Measurements from ENCODE around the gene PPP4R1. TPM values are rescaled to one million over a fixed set of nuclear protein-coding genes. Genes with fewer than 3 reads are reported as not detected.

The PPP4R1 gene
- total RNA-seq, 1 experiment from 2014 or later: 66.7 TPM

- POLR2A ChIA-PET: no interaction called here
- no peak overlapping the region for H3K4me3 ChIP-seq (replicated peaks in 1 of 2; ENCODE audit: low read depth in 1 of 2, low read length in 2 of 2)
- H3K4me2 ChIP-seq (ENCODE audit: low read length): no peak overlapping the region
- peaks cover 4 to 17% of the 10 kb centered on the region in 2 experiments; a peak in 3 of 4 replicates for H3K4me1 ChIP-seq (ENCODE audit: control insufficient read depth in 1 of 2, insufficient read depth in 2 of 2, low read length in 2 of 2)
- intact Hi-C loops (cut with micrococcal nuclease): loop anchor here (5.0 kb wide), 1 partner anchor 195 kb away; no protein-coding TSS in a partner anchor
- no peak for DNase-seq (ENCODE audit: low read depth, low spot score)
- peaks cover 17% of the 10 kb centered on the region; the same call in 1 of the 2 replicates for H3K79me2 ChIP-seq (ENCODE audit: insufficient read depth, low read length)
- H3K36me3 ChIP-seq (ENCODE audit: control insufficient read depth in 1 of 2, insufficient read depth in 2 of 2, low read length in 2 of 2): peaks cover 0 to 26% of the 10 kb centered on the region in 2 experiments; a peak in 3 of 4 replicates
- H3K9me3 ChIP-seq (ENCODE audit: control insufficient read depth in 1 of 2, insufficient read depth in 1 of 2, low read depth in 1 of 2, low read length in 2 of 2): no peaks in the 10 kb centered on the region
- BruUV-seq (replicated peaks): no TSS peak
- H3K27me3 ChIP-seq (ENCODE audit: insufficient read depth, low read length): no peaks in the 10 kb centered on the region
- no peak overlapping the region for H2AFZ ChIP-seq (ENCODE audit: low read depth, low read length, poor library complexity, severe bottlenecking)
- peak; percentile 45; the same call in 1 of the 2 replicates for ATAC-seq
- H3K9me2 ChIP-seq (ENCODE audit: insufficient read depth): no peaks in the 10 kb centered on the region
- RAD21 ChIA-PET (ENCODE audit: low non-redundant PET in 1 of 2, low total read pairs in 2 of 2, uncharacterized antibody in 2 of 2, unreplicated experiment in 2 of 2): no interaction called here
- CTCF ChIA-PET: interaction anchor here (1.4 kb wide), 1 partner anchor 107 kb away, joined by 6 read pairs; no protein-coding TSS in a partner anchor
- no peak overlapping the region for H3K27ac ChIP-seq (ENCODE audit: low read depth, low read length)
- H4K20me1 ChIP-seq (ENCODE audit: insufficient read depth): peaks cover 5% of the 10 kb centered on the region; the same call in 1 of the 2 replicates
- H3K9ac ChIP-seq (ENCODE audit: low read length): no peak overlapping the region
- TF ChIP-seq ZNF274 (IDR thresholded peaks at IDR 0.05; ENCODE audit: low read depth, low read length) (no peak), ELF1 (IDR thresholded peaks at IDR 0.05; ENCODE audit: borderline replicate concordance, low read depth) (no peak), CBX3 (IDR thresholded peaks at IDR 0.05; ENCODE audit: low read depth) (no peak), EZH2phosphoT487 (IDR thresholded peaks at IDR 0.05; ENCODE audit: borderline replicate concordance) (no peak), SP1 (IDR thresholded peaks at IDR 0.05; ENCODE audit: low read depth) (no peak), POLR2A (IDR thresholded peaks at IDR 0.05; ENCODE audit: borderline replicate concordance, extremely low read depth, insufficient read depth, insufficient read length) (no peak)
- TF ChIP-seq, protein P1, sequence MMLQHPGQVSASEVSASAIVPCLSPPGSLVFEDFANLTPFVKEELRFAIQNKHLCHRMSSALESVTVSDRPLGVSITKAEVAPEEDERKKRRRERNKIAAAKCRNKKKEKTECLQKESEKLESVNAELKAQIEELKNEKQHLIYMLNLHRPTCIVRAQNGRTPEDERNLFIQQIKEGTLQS (IDR thresholded peaks at IDR 0.05): no peak
Observed at GRCh38 chr18:9577361-9577760, 37.0 kb downstream of the PPP4R1 start.

DNA sequence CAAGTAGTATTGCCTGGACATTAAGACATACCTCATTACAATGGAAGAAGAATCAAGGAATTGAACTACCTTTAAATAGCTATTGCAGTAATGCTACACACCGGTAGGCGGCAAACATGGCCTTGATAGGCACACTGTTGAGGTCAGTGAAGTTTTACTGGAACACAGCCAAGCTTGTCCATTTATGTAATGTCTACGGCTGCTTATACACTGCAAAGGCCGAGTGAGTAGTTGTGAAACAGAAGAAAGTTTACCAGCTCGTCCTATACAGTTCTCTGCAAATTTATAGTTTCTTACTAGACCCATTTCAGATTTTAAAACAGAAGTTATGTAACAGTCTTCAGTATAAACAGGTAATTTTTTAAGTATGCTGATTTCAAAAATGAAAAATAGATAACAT lies 38.8 kb downstream of the PPP4R1 start:
- no peak overlapping the region for H3K4me3 ChIP-seq (replicated peaks in 1 of 2; ENCODE audit: low read depth in 1 of 2, low read length in 2 of 2)
- peaks cover 5% of the 10 kb centered on the region; the same call in 1 of the 2 replicates for H4K20me1 ChIP-seq (ENCODE audit: insufficient read depth)
- no peak overlapping the region for H3K27ac ChIP-seq (ENCODE audit: low read depth, low read length)
- CTCF ChIA-PET: interaction anchor here (0.8 to 1.5 kb wide), 10 partner anchors 9 to 164 kb away, joined by 3 to 10 read pairs (median 4); no protein-coding TSS in a partner anchor
- no peaks in the 10 kb centered on the region for H3K9me3 ChIP-seq (ENCODE audit: control insufficient read depth in 1 of 2, insufficient read depth in 1 of 2, low read depth in 1 of 2, low read length in 2 of 2)
- H3K79me2 ChIP-seq (ENCODE audit: insufficient read depth, low read length): peaks cover 3% of the 10 kb centered on the region; the same call in 1 of the 2 replicates
- H2AFZ ChIP-seq (ENCODE audit: low read depth, low read length, poor library complexity, severe bottlenecking): no peak overlapping the region
- intact Hi-C loops (cut with micrococcal nuclease): loop anchor here (1.0 to 5.0 kb wide), 4 partner anchors 98 to 197 kb away; no protein-coding TSS in a partner anchor
- no peak overlapping the region for H3K9ac ChIP-seq (ENCODE audit: low read length)
- ATAC-seq (peak; percentile 96), DNase-seq (ENCODE audit: low read depth, low spot score) (peak; percentile 89)
- POLR2A ChIA-PET: interaction anchor here (0.7 kb wide), 1 partner anchor 108 kb away, joined by 3 read pairs; no protein-coding TSS in a partner anchor
- peaks cover 4 to 17% of the 10 kb centered on the region in 2 experiments; a peak in 3 of 4 replicates for H3K4me1 ChIP-seq (ENCODE audit: control insufficient read depth in 1 of 2, insufficient read depth in 2 of 2, low read length in 2 of 2)
- RAD21 ChIA-PET (ENCODE audit: low non-redundant PET in 1 of 2, low total read pairs in 2 of 2, uncharacterized antibody in 2 of 2, unreplicated experiment in 2 of 2): interaction anchor here (0.7 to 1.0 kb wide), 3 partner anchors 21 to 375 kb away, joined by 3 to 7 read pairs (median 3); no protein-coding TSS in a partner anchor
- H3K9me2 ChIP-seq (ENCODE audit: insufficient read depth): no peaks in the 10 kb centered on the region
- peaks cover under 1 to 31% of the 10 kb centered on the region in 2 experiments; a peak in 2 of 4 replicates for H3K36me3 ChIP-seq (ENCODE audit: control insufficient read depth in 1 of 2, insufficient read depth in 2 of 2, low read length in 2 of 2)
- BruUV-seq (replicated peaks): no TSS peak
- no peaks in the 10 kb centered on the region for H3K27me3 ChIP-seq (ENCODE audit: insufficient read depth, low read length)
- peak overlapping the region; percentile 22; the same call in 1 of the 2 replicates for H3K4me2 ChIP-seq (ENCODE audit: low read length)
- TF ChIP-seq SRF (IDR thresholded peaks at IDR 0.05; ENCODE audit: low read depth) (0 out of 2 replicates have a peak, but pooled peaks have one; percentile 22), SIN3A (IDR thresholded peaks at IDR 0.05; ENCODE audit: low read depth) (no peak), CTCF (IDR thresholded peaks at IDR 0.05 in 2 of 3, conservative IDR thresholded peaks at IDR 0.05 in 1 of 3; ENCODE audit: borderline replicate concordance in 1 of 3, insufficient read depth in 1 of 3, low read depth in 2 of 3, low read length in 2 of 3) (peak; percentile 66 to 88 (median 87)), ZNF274 (IDR thresholded peaks at IDR 0.05; ENCODE audit: low read depth, low read length) (no peak), TCF7L2 (IDR thresholded peaks at IDR 0.05; ENCODE audit: borderline replicate concordance, extremely low read depth, insufficient read depth, insufficient read length) (no peak), EZH2phosphoT487 (IDR thresholded peaks at IDR 0.05; ENCODE audit: borderline replicate concordance) (no peak), ZBTB33 (IDR thresholded peaks at IDR 0.05; ENCODE audit: extremely low read depth, insufficient replicate concordance, low read length) (no peak), CEBPB (IDR thresholded peaks at IDR 0.05; ENCODE audit: low read depth) (peak; percentile 42; the same call in 1 of the 2 replicates), JUND (IDR thresholded peaks at IDR 0.05) (0 out of 2 replicates have a peak, but pooled peaks have one; percentile 11)
- TF ChIP-seq, protein P1 (IDR thresholded peaks at IDR 0.05): no peak

All from HCT116 (cell line).